A549 (cell line): ENCODE data around the gene MED23. TPM values are rescaled to one million over a fixed set of nuclear protein-coding genes. Genes with fewer than 3 reads are reported as not detected.

Source experiments
- ATAC-seq, 2 experiments: fragments of 200-7000 bp in 1 of 2; fragments of >200 bp in 1 of 2; cut with Nextera tagmentation in 1 of 2; cut with Tn5 transposase in 1 of 2; 3 replicates each; pipeline versions ENCODE4 v1.8.0 to v1.9.1; 2018 to 2020; ENCODE audit warnings: mild to moderate bottlenecking in 1 of 2, moderate library complexity in 1 of 2
- CTCF ChIA-PET: fragments of 300-600 bp; sonication (Branson Sonifier 250); formaldehyde crosslinking; extraction: SDS; loops from one replicate; lab custom pipeline; 2021; ENCODE audit warnings: antibody characterized with exemption, inconsistent platforms; lab: Yijun Ruan, JAX
- POLR2A ChIA-PET: fragments of 350-600 bp; formaldehyde crosslinking; extraction: SDS; loops from one replicate; lab custom pipeline; 2021; ENCODE audit warnings: antibody characterized with exemption, inconsistent platforms; lab: Yijun Ruan, JAX
- DNase-seq, 2 experiments: peaks; one replicate each; pipeline versions ENCODE4 v3.0.0 to v3.0.0-alpha.2; 2011 to 2016; ENCODE audit warnings: low read depth in 1 of 2, low spot score in 1 of 2
- FAIRE-seq: peaks from 2 replicates; lab custom pipeline; 2011; peaks lifted over from hg19 to GRCh38; lab: Jason Lieb, UNC
- H3K27ac ChIP-seq, 2 experiments: fragments of >200 bp; sonication (Bioruptor Twin); formaldehyde crosslinking; 3 replicates each; pipeline ENCODE4 v1.5.1; 2016 to 2017
- H3K4me1 ChIP-seq: fragments of >200 bp; sonication (Bioruptor Twin); formaldehyde crosslinking; 3 replicates; pipeline ENCODE4 v1.6.1; 2016
- H3K4me2 ChIP-seq: fragments of >200 bp; sonication (Bioruptor Twin); formaldehyde crosslinking; 3 replicates; pipeline ENCODE4 v1.6.1; 2016
- H3K4me3 ChIP-seq: fragments of >200 bp; sonication (Bioruptor Twin); formaldehyde crosslinking; 3 replicates; pipeline ENCODE4 v1.5.1; 2016
- H3K9me3 ChIP-seq: fragments of >200 bp; sonication (Bioruptor Twin); formaldehyde crosslinking; 3 replicates; pipeline ENCODE4 v1.6.1; 2016
- CBX2 ChIP-seq: fragments of 200-600 bp; sonication (generic); IDR thresholded peaks from 2 replicates; pipeline ENCODE4 v1.6.1; 2016; ENCODE audit warnings: low read depth, mild to moderate bottlenecking, borderline replicate concordance
- CEBPB ChIP-seq, 2 experiments: fragments of >200 bp in 1 of 2; sonication (Bioruptor Twin) in 1 of 2; formaldehyde crosslinking in 1 of 2; IDR thresholded peaks; 2 replicates each; pipeline ENCODE4 v1.6.1; 2012 to 2016
- CHD2 ChIP-seq: fragments of 150-350 bp; IDR thresholded peaks from 2 replicates; pipeline ENCODE4 v1.6.1; 2014; ENCODE audit warnings: low read length; ENCODE audit not compliant: partially characterized antibody
- E2F6 ChIP-seq: IDR thresholded peaks from 2 replicates; pipeline ENCODE4 v1.6.1; 2012; ENCODE audit warnings: low read depth, borderline replicate concordance
- EHMT2 ChIP-seq: fragments of 200-600 bp; sonication (generic); IDR thresholded peaks from 2 replicates; pipeline ENCODE4 v1.6.1; 2016; ENCODE audit warnings: antibody characterized with exemption, low read depth, mild to moderate bottlenecking, moderate library complexity
- ELK1 ChIP-seq: fragments of 150-350 bp; IDR thresholded peaks from 2 replicates; pipeline ENCODE4 v1.6.1; 2014; ENCODE audit warnings: low read depth, mild to moderate bottlenecking, low read length
- FOSB ChIP-seq: fragments of 250-450 bp; sonication (Bioruptor Pico); IDR thresholded peaks from 2 replicates; pipeline ENCODE4 v1.5.0; 2020; ENCODE audit warnings: mild to moderate bottlenecking, moderate library complexity
- FOSL2 ChIP-seq, 2 experiments: fragments of 450-650 bp in 1 of 2; fragments of >200 bp in 1 of 2; sonication (Bioruptor Twin) in 1 of 2; formaldehyde crosslinking; IDR thresholded peaks; 2 replicates each; pipeline versions ENCODE4 v1.5.0 to v1.6.1; 2016 to 2020; ENCODE audit warnings: mild to moderate bottlenecking in 1 of 2, moderate library complexity in 1 of 2
- HEYL ChIP-seq: fragments of 250-450 bp; sonication (Bioruptor Pico); IDR thresholded peaks from 2 replicates; pipeline ENCODE4 v1.8.0; 2021; ENCODE audit warnings: mild to moderate bottlenecking, moderate library complexity
- HOXA7 ChIP-seq: fragments of 250-450 bp; sonication (Bioruptor Pico); IDR thresholded peaks from 2 replicates; pipeline ENCODE4 v1.5.0; 2020; ENCODE audit warnings: mild to moderate bottlenecking, moderate library complexity
- KDM1A ChIP-seq: fragments of 200-600 bp; sonication (generic); IDR thresholded peaks from 2 replicates; pipeline ENCODE4 v1.6.1; 2016; ENCODE audit warnings: low read depth, mild to moderate bottlenecking
- MAZ ChIP-seq: fragments of 150-350 bp; IDR thresholded peaks from 2 replicates; pipeline ENCODE4 v1.6.1; 2014; ENCODE audit warnings: antibody characterized with exemption, low read depth, low read length, borderline replicate concordance
- NFE2L2 ChIP-seq: fragments of 150-350 bp; conservative IDR thresholded peaks from 2 replicates; pipeline ENCODE4 v1.6.1; 2014; ENCODE audit warnings: low read length
- NR3C1 ChIP-seq: fragments of >200 bp; sonication (Bioruptor Twin); formaldehyde crosslinking; IDR thresholded peaks from 3 replicates; pipeline ENCODE4 v1.6.1; 2017
- RAD21 ChIP-seq, 2 experiments: fragments of >200 bp in 1 of 2; sonication (Bioruptor Twin) in 1 of 2; formaldehyde crosslinking in 1 of 2; IDR thresholded peaks in 1 of 2; conservative IDR thresholded peaks in 1 of 2; 2 replicates in 1 of 2; 3 replicates in 1 of 2; pipeline ENCODE4 v1.6.1; 2012 to 2018; ENCODE audit warnings: inconsistent platforms in 1 of 2
- RARB ChIP-seq: fragments of 250-450 bp; sonication (Bioruptor Pico); IDR thresholded peaks from 2 replicates; pipeline ENCODE4 v1.8.0; 2021; ENCODE audit warnings: mild to moderate bottlenecking, moderate library complexity
- RCOR1 ChIP-seq: fragments of 150-350 bp; IDR thresholded peaks from 2 replicates; pipeline ENCODE4 v1.6.1; 2014; ENCODE audit warnings: antibody characterized with exemption, low read length, low read depth
- RNF2 ChIP-seq: fragments of 200-600 bp; sonication (generic); IDR thresholded peaks from 2 replicates; pipeline ENCODE4 v1.6.1; 2016; ENCODE audit warnings: low read depth, mild to moderate bottlenecking, antibody characterized with exemption, moderate library complexity, borderline replicate concordance
- TFCP2L1 ChIP-seq: fragments of 250-450 bp; sonication (Bioruptor Pico); IDR thresholded peaks from 2 replicates; pipeline ENCODE4 v1.5.0; 2021; ENCODE audit warnings: mild to moderate bottlenecking
- WGBS: methylation state at CpG from one replicate; pipeline ENCODE4 v1.1.6; 2017; ENCODE audit errors: missing lambda C conversion rate; 5-methylcytosine and 5-hydroxymethylcytosine counted together
- polyA plus RNA-seq, 4 experiments: library from polyadenylated mRNA; depleted of rRNA in 3 of 4; stranded (reverse); fragments of >200 nt; fragmentation: RNase III in 1 of 4; extraction: RNeasy Plus Mini Kit Qiagen cat#74134 plus additional on column Dnase treatment in 1 of 4; gene quantifications; 2 replicates in 3 of 4; 3 replicates in 1 of 4; pipeline ENCODE4 v1.2.3, GENCODE V29; 2011 to 2017
- TF ChIP-seq, protein P1 (sequence below): fragments of 250-450 bp; sonication (Bioruptor Pico); IDR thresholded peaks from 2 replicates; pipeline ENCODE4 v1.5.0; 2021; ENCODE audit warnings: mild to moderate bottlenecking, moderate library complexity, borderline replicate concordance

Gene MED23
- polyA plus RNA-seq, 2 of the 4 experiments (the other 2 are of a cell fraction), result 7.6 to 23.1 TPM

DNA sequence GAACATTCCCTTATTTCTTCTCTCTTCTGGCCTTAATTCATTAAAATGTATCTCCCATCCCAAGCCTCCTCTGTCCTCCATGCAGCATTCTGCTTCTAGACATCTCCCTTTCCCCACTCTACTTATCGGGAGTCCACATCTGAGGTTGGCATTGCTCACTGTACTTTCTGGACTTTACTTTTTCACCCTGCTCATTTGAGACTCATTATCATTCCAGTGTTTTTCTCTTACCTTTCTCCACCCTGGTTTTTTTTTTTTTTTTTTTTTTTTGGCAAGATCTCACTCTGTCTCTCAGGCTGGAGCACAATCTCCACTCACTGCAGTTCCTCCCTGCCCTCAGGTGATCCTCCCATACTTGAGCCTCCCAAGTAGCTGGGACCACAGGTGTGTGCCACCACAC lies 13.5 kb upstream of the MED23 start:
- 95% methylated on average over 1 of the region's 1 CpG for WGBS
- no peaks in the 10 kb centered on the region for H3K4me1 ChIP-seq
- no peak for DNase-seq
- CTCF ChIA-PET, result no interaction called here
- ATAC-seq, result no peak
- H3K4me2 ChIP-seq, result no peak overlapping the region
- no peak overlapping the region for H3K4me3 ChIP-seq
- POLR2A ChIA-PET, result no interaction called here
- H3K27ac ChIP-seq, result no peak overlapping the region
- FAIRE-seq, result no peak
- H3K9me3 ChIP-seq, result no peaks in the 10 kb centered on the region
- no peak for TF ChIP-seq E2F6
- TF ChIP-seq CBX2, result no peak
- TF ChIP-seq FOSB, result no peak
- TF ChIP-seq TFCP2L1 (CRISPR knock-in tag), result no peak
- no peak for TF ChIP-seq CHD2
- TF ChIP-seq, protein P1, sequence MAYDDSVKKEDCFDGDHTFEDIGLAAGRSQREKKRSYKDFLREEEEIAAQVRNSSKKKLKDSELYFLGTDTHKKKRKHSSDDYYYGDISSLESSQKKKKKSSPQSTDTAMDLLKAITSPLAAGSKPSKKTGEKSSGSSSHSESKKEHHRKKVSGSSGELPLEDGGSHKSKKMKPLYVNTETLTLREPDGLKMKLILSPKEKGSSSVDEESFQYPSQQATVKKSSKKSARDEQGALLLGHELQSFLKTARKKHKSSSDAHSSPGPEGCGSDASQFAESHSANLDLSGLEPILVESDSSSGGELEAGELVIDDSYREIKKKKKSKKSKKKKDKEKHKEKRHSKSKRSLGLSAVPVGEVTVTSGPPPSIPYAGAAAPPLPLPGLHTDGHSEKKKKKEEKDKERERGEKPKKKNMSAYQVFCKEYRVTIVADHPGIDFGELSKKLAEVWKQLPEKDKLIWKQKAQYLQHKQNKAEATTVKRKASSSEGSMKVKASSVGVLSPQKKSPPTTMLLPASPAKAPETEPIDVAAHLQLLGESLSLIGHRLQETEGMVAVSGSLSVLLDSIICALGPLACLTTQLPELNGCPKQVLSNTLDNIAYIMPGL, result no peak
- TF ChIP-seq ELK1, result no peak
- no peak for TF ChIP-seq FOSL2 (IDR thresholded peaks at IDR 0.05)
- TF ChIP-seq FOSL2 (CRISPR knock-in tag; IDR thresholded peaks at IDR 0.05), result no peak
- no peak for TF ChIP-seq HEYL (CRISPR knock-in tag)
- TF ChIP-seq NFE2L2, result no peak
- TF ChIP-seq EHMT2, result no peak
- TF ChIP-seq RNF2, result no peak
- TF ChIP-seq HOXA7, result no peak
- no peak for TF ChIP-seq CEBPB (IDR thresholded peaks at IDR 0.05)

DNA sequence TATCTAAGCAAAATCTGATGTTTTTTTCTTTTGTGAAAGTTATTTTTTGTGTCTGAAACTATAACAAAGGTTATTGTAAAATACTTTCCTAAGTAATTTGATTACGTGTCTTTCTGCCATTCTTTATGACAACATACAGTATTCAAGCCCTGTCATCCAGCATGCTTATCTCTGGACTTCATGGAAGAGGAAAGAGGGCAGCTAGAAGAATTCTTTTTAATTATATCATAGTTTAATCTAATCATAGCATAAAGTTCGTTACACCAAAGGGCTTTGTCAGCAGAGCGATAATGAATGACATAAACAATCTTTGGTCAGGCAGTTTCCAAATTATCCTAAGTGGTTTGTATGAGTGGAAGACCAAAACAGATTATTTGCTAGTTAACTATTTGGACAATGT lies 12.5 kb upstream of the MED23 start:
- no peaks in the 10 kb centered on the region for H3K4me1 ChIP-seq
- no peak overlapping the region for H3K4me3 ChIP-seq
- no peak overlapping the region for H3K4me2 ChIP-seq
- CTCF ChIA-PET, result interaction anchor here (1.3 to 2.9 kb wide), 3 partner anchors 9 to 14 kb away, joined by 3 to 13 read pairs (median 3); partner anchors contain the start of gene MED23
- H3K27ac ChIP-seq, result no peak overlapping the region
- TF ChIP-seq, protein P1, result no peak
- no peak for TF ChIP-seq MAZ
- no peak for TF ChIP-seq NR3C1
- no peak for TF ChIP-seq EHMT2
- no peak for TF ChIP-seq RAD21 (conservative IDR thresholded peaks at IDR 0.05 in 1 of 2, IDR thresholded peaks at IDR 0.05 in 1 of 2)
- no peak for TF ChIP-seq KDM1A
- no peak for TF ChIP-seq RARB (CRISPR knock-in tag)
- no peak for TF ChIP-seq RCOR1
- TF ChIP-seq NFE2L2, result no peak
- H3K9me3 ChIP-seq, result no peaks in the 10 kb centered on the region
- WGBS, result 57% methylated on average over 3 of the region's 3 CpGs
- DNase-seq (no peak), ATAC-seq (no peak), FAIRE-seq (no peak)
- POLR2A ChIA-PET, result no interaction called here
